ENCODE data around the gene EFHC1.
"Not testable (repeated sequence)": the region's sequence is repeated elsewhere in the genome, so short reads cannot be mapped to it uniquely, and the experiment has no call there.

EFHC1 gene

GRCh38 chr6:52399511-52400312 lies 20.4 kb upstream of the EFHC1 start:
- DNase-seq (ENCODE audit: low spot score): peak; percentile 44

- no peak for DNase-seq (ENCODE audit: low spot score)
Measured at GRCh38 chr6:52400313-52401041, 19.7 kb upstream of the EFHC1 start.

DNA sequence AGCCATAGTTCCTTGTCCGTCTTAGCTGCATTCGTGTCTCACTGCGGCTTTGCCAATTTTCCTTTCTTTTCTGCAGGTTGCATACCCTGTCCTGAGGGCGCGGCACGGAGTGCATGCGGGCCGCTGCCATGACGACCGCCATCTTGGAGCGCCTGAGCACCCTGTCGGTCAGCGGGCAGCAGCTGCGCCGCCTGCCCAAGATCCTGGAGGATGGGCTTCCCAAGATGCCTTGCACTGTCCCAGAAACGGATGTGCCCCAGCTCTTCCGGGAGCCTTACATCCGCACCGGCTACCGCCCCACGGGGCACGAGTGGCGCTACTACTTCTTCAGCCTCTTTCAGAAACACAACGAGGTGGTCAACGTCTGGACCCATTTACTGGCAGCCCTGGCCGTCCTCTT lies 17.1 kb upstream of the EFHC1 start:
- DNase-seq (ENCODE audit: low spot score): no peak

- DNase-seq (ENCODE audit: low spot score): peak; percentile 81
Measured at GRCh38 chr6:52403627-52404026, 16.5 kb upstream of the EFHC1 start.

GRCh38 chr6:52405243-52405642 lies 14.9 kb upstream of the EFHC1 start:
- no peak for DNase-seq (ENCODE audit: low spot score)

DNA sequence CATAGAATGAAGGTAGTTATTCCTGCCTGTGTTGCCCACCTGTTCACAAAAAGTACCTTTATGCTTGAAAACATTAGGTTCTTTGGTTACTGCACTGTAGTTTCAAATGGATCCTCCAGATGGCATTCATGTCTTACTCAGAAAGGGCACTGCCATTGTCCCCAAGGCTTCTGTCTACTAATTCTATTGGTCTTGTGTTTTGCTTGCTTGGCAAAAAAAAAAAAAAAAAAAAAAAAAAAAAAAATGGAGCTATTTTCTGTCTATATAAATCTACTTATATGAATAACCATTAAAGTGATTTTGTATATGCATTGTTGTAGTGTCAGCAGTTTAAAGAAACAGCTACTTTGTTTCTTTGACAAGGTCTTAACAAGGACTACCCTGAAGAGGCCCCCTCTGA lies 12.7 kb upstream of the EFHC1 start:
- peak; percentile 64 for DNase-seq (ENCODE audit: low spot score)

- DNase-seq (ENCODE audit: low spot score): no peak
Measured at GRCh38 chr6:52409499-52409898, 10.6 kb upstream of the EFHC1 start.

- no peak for DNase-seq (ENCODE audit: low spot score)
Measured at GRCh38 chr6:52410979-52411378, 9.2 kb upstream of the EFHC1 start.

GRCh38 chr6:52411911-52412310 lies 8.2 kb upstream of the EFHC1 start:
- no peak for DNase-seq (ENCODE audit: low spot score)

DNA sequence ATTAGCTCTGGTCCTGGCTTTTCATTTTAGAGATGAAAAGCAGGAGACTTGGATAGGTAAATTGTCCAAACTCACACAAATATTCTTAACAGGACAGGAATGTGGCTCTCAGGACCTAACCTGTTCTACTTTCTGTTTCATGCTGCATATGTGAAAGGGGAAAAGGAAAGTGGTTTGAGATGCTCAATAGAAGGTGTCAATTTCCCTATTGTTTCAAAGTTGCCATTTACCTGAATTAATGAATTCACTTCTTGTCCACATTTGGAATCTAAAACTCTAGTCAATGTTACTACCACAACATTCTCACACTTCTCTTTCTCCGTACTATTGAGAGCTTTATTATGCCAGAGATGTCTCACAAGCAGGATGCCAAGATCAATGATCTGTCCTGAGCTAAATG lies 4.8 kb upstream of the EFHC1 start:
- DNase-seq (ENCODE audit: low spot score): peak; percentile 14

- peak; percentile 72 for DNase-seq (ENCODE audit: low spot score)
Measured at GRCh38 chr6:52415917-52416628, 4.1 kb upstream of the EFHC1 start.

GRCh38 chr6:52416629-52417151 lies 3.5 kb upstream of the EFHC1 start:
- DNase-seq (ENCODE audit: low spot score): peak; percentile 85

DNA sequence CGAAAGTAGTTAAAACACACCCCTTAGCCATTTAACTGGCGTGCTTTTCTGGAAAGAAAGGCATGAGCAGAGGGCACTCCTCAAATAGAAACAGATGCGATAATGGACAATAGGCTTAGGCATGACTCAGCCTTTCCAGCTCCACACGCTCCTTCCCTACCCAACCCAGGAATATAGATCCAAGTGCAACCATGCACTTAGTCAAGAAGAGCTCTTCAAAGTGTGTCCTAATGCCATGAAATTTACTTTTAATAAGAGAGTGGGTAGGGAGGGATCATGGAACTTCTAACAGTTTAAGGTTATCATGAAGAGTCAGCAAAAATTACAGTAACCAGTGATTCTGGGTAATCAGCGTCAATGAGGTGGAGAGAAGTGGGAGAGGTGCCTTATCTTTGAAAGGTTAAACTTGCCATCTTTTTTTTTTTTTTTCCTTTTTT lies 2.4 kb upstream of the EFHC1 start:
- DNase-seq (ENCODE audit: low spot score): peak; percentile 42

GRCh38 chr6:52418606-52419005 lies 1.5 kb upstream of the EFHC1 start:
- DNase-seq (ENCODE audit: low spot score): no peak

GRCh38 chr6:52420668-52421358 lies 671 bp downstream of the EFHC1 start:
- no peak for DNase-seq (ENCODE audit: low spot score)

- DNase-seq (ENCODE audit: low spot score): no peak
Measured at GRCh38 chr6:52422156-52422555, 2.0 kb downstream of the EFHC1 start.

- DNase-seq (ENCODE audit: low spot score): no peak
Measured at GRCh38 chr6:52423448-52423847, 3.3 kb downstream of the EFHC1 start.

DNA sequence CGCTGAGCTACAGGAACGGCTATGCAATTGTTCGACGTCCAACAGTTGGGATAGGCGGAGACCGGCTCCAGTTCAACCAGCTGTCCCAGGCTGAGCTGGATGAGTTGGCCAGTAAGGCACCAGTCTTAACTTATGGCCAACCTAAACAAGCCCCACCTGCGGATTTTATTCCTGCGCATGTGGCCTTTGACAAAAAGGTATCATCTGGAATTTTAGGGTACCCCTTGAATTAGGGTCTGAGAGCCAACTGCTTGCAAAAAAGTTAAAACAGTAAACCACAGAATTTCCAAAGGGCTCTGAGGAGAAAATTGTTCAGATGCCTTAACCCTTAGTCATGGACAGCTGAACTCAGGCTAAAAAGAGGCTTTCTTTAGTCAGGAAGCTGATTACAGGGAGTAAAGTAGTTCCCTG lies 3.8 kb downstream of the EFHC1 start:
- DNase-seq (ENCODE audit: low spot score): no peak

GRCh38 chr6:52424513-52424912 lies 4.4 kb downstream of the EFHC1 start:
- DNase-seq (ENCODE audit: low spot score): no peak

DNA sequence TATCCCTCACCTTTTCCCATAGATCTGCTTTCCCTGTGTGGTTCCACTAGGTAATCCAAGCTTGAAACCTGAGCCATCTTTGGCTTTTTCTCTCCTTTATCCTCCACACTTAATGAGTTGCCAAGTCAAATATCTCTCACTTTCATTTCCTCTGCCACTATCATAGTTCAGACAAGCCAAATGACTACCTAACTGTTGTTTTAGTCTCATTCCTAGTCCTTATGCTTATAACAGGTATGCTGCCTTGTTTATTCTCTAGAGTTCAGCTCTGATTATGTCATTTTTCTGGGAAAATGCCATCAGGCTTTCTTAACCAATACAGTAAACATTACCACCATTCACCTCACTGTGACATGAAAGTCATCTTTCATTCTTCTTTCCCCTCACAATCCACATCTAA lies 6.5 kb downstream of the EFHC1 start:
- DNase-seq (ENCODE audit: low spot score): no peak

DNA sequence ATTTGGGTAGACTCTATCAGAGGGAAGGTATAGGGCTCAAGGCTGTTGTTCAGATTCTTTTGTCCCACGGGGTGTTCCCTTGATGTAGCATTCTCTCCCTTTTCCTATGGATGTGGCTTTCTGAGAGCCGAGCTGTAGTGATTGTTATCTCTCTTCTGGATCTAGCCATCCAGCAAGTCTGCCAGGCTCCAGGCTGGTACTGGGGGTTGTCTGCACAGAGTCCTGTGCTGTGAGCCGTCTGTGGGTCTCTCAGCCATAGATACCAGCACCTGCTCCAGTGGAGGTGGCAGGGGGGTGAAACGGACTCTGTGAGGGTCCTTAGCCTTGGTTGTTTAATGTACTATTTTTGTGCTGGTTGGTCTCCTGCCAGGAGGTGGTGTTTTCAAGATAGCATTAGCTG lies 13.2 kb downstream of the EFHC1 start:
- not testable (repeated sequence) for DNase-seq (ENCODE audit: low spot score)

- no peak for DNase-seq (ENCODE audit: low spot score)
Measured at GRCh38 chr6:52435345-52435744, 15.2 kb downstream of the EFHC1 start.
